ENCODE results near the gene SMARCAL1.

SMARCAL1 gene

DNA sequence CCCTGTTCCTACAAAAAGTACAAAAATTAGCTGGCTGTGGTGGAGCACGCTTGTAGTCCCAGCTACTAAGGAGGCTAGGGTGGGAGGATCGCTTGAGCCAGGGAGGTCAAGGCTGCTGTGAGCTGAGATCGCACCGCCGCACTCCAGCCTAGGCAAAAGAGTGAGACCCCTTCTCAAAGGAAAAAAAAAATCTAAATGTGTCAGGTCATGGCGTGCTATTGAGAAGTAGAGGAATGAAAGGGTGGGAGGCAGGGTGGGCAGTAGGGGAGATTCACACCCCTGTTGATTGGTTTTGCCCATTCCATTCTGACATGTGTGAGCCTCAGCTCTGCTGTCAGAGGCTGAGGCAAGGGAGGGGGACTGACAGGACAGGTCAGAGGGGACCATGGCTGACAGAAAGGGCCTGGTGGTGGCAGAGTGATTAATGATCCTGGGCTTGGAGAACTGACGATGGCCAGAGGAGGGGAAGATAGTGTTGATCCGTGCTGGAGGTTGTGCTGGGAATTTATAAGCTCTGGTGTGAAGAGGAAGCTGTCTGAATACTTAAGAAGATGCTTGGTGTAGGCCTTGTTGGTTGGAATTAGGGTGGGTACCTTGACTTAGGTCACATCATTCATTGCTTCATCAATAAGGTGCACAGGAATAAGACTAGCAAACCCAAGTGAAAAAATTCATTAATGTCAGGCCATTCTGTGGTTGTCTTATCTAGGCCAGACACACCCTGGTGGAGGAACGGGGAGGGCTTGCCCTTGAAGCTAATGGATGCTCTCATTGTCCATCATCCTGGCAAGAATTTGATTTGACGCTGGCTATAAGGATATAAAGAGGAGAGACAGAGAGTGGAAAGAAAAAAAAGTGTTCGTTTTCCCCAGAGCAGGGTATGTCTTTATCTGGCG lies 19.1 kb upstream of the SMARCAL1 start:
- no peaks in the 10 kb centered on the region for H3K36me3 ChIP-seq (replicated peaks; ENCODE audit: insufficient read depth, low read length)
- H3K79me2 ChIP-seq (ENCODE audit: low read length): no peaks in the 10 kb centered on the region
- H2AFZ ChIP-seq (ENCODE audit: low read length): no peak overlapping the region
- no peaks in the 10 kb centered on the region for H3F3A ChIP-seq (ENCODE audit: insufficient read depth, low read length)
- H3K27ac ChIP-seq (ENCODE audit: low read length): no peak overlapping the region
- DNase-seq: no peak
- no peak overlapping the region for H3K4me2 ChIP-seq (ENCODE audit: low read depth, low read length)
- H3K9me2 ChIP-seq (replicated peaks; ENCODE audit: insufficient read depth, low read length): no peaks in the 10 kb centered on the region
- no peak for TF ChIP-seq CTCF (IDR thresholded peaks at IDR 0.05; ENCODE audit: low read length)
- TF ChIP-seq EZH2phosphoT487 (IDR thresholded peaks at IDR 0.05; ENCODE audit: low read length): no peak
- no peak for TF ChIP-seq EZH2 (optimal IDR thresholded peaks at IDR 0.05; ENCODE audit: low read depth, low read length)
- no peak overlapping the region for H3K4me3 ChIP-seq (ENCODE audit: low read length)
- no peaks in the 10 kb centered on the region for H3K27me3 ChIP-seq (replicated peaks; ENCODE audit: insufficient read depth, low read length)
- no peaks in the 10 kb centered on the region for H3K9me3 ChIP-seq (replicated peaks; ENCODE audit: insufficient read depth, low read length)
- H4K20me1 ChIP-seq (ENCODE audit: insufficient read depth, low read length): no peaks in the 10 kb centered on the region
- H3K4me1 ChIP-seq (ENCODE audit: low read length): no peaks in the 10 kb centered on the region
- no peak overlapping the region for H3K9ac ChIP-seq (ENCODE audit: low read length)

DNA sequence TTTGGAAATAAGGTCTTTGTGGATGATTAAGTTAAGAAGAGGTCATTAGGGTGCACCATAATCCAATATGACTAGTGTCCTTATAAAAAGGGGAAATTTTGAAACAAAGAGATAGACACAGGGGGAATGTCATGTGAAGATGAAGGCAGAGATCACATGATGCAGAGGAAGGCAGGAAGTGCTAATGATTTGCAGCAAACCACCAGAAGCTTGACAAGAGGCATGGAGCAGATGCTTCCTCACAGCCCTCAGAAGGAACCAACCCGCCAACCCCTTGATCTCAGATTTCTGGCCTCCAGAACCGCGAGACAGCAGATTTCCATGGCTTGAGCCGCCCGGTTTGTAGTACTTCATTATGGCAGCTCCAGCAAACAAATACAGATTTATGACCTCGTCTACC lies 17.4 kb upstream of the SMARCAL1 start:
- no peak for DNase-seq
- no peaks in the 10 kb centered on the region for H3K27me3 ChIP-seq (replicated peaks; ENCODE audit: insufficient read depth, low read length)
- no peak overlapping the region for H3K4me3 ChIP-seq (ENCODE audit: low read length)
- no peak overlapping the region for H2AFZ ChIP-seq (ENCODE audit: low read length)
- no peak overlapping the region for H3K27ac ChIP-seq (ENCODE audit: low read length)
- H3F3A ChIP-seq (ENCODE audit: insufficient read depth, low read length): no peaks in the 10 kb centered on the region
- no peaks in the 10 kb centered on the region for H3K9me2 ChIP-seq (replicated peaks; ENCODE audit: insufficient read depth, low read length)
- no peak for TF ChIP-seq EZH2 (optimal IDR thresholded peaks at IDR 0.05; ENCODE audit: low read depth, low read length)
- TF ChIP-seq EZH2phosphoT487 (IDR thresholded peaks at IDR 0.05; ENCODE audit: low read length): no peak
- TF ChIP-seq CTCF (IDR thresholded peaks at IDR 0.05; ENCODE audit: low read length): no peak
- H4K20me1 ChIP-seq (ENCODE audit: insufficient read depth, low read length): no peaks in the 10 kb centered on the region
- no peaks in the 10 kb centered on the region for H3K4me1 ChIP-seq (ENCODE audit: low read length)
- no peaks in the 10 kb centered on the region for H3K36me3 ChIP-seq (replicated peaks; ENCODE audit: insufficient read depth, low read length)
- no peak overlapping the region for H3K4me2 ChIP-seq (ENCODE audit: low read depth, low read length)
- no peaks in the 10 kb centered on the region for H3K79me2 ChIP-seq (ENCODE audit: low read length)
- no peak overlapping the region for H3K9ac ChIP-seq (ENCODE audit: low read length)
- no peaks in the 10 kb centered on the region for H3K9me3 ChIP-seq (replicated peaks; ENCODE audit: insufficient read depth, low read length)

GRCh38 chr2:216399621-216400020 lies 12.7 kb upstream of the SMARCAL1 start:
- no peak for TF ChIP-seq EZH2phosphoT487 (IDR thresholded peaks at IDR 0.05; ENCODE audit: low read length)
- no peak for TF ChIP-seq CTCF (IDR thresholded peaks at IDR 0.05; ENCODE audit: low read length)
- TF ChIP-seq EZH2 (optimal IDR thresholded peaks at IDR 0.05; ENCODE audit: low read depth, low read length): no peak
- Histone ChIP-seq H3K27me3 (replicated peaks; ENCODE audit: insufficient read depth, low read length) (no peaks in the 10 kb centered on the region), H3K4me1 (ENCODE audit: low read length) (no peaks in the 10 kb centered on the region), H3K9ac (ENCODE audit: low read length) (no peak overlapping the region), H3K4me2 (ENCODE audit: low read depth, low read length) (no peak overlapping the region), H3F3A (ENCODE audit: insufficient read depth, low read length) (no peaks in the 10 kb centered on the region), H3K9me3 (replicated peaks; ENCODE audit: insufficient read depth, low read length) (no peaks in the 10 kb centered on the region), H3K36me3 (replicated peaks; ENCODE audit: insufficient read depth, low read length) (no peaks in the 10 kb centered on the region), H3K4me3 (ENCODE audit: low read length) (no peak overlapping the region), H3K9me2 (replicated peaks; ENCODE audit: insufficient read depth, low read length) (no peaks in the 10 kb centered on the region), H2AFZ (ENCODE audit: low read length) (no peak overlapping the region), H3K27ac (ENCODE audit: low read length) (no peak overlapping the region), H4K20me1 (ENCODE audit: insufficient read depth, low read length) (no peaks in the 10 kb centered on the region), H3K79me2 (ENCODE audit: low read length) (no peaks in the 10 kb centered on the region)
- DNase-seq: no peak
